ENCODE measurements around the gene GPR160. TPM values are rescaled to one million over a fixed set of nuclear protein-coding genes. Genes with fewer than 3 reads are reported as not detected.

The GPR160 gene
- total and polyA plus RNA-seq, 2 of the 13 experiments (the other 11 are each of a cell fraction or from before 2014, with no cell fraction given), result 12.1 to 23.2 TPM

GRCh38 chr3:170062068-170062467, 24.3 kb downstream of the GPR160 start:
- no peaks in the 10 kb centered on the region for H3K79me2 ChIP-seq (ENCODE audit: insufficient read depth, low read length)
- CTCF ChIA-PET (ENCODE audit: low intra/inter-chr PET ratio, low total read pairs), result interaction anchor here (0.6 kb wide), 1 partner anchor 16 kb away, joined by 3 read pairs; no protein-coding TSS in a partner anchor
- H3K27ac ChIP-seq (ENCODE audit: extremely low read length, insufficient read depth, low read length), result no peak overlapping the region
- H2AFZ ChIP-seq (ENCODE audit: low read length), result no peak overlapping the region
- no peaks in the 10 kb centered on the region for H3K4me1 ChIP-seq (ENCODE audit: insufficient read depth, low read length)
- TF ChIP-seq MEIS2 (CRISPR knock-in tag; IDR thresholded peaks at IDR 0.05) (no peak), ZUFSP (CRISPR knock-in tag; IDR thresholded peaks at IDR 0.05; ENCODE audit: borderline replicate concordance) (no peak), ZNF318 (CRISPR knock-in tag; IDR thresholded peaks at IDR 0.05) (no peak), SPEN (CRISPR knock-in tag; IDR thresholded peaks at IDR 0.05; ENCODE audit: low read depth) (no peak), TGIF2 (CRISPR knock-in tag; IDR thresholded peaks at IDR 0.05) (no peak), CTCF (CRISPR knock-in tag; IDR thresholded peaks at IDR 0.05) (no peak)
- intact Hi-C loops (cut with micrococcal nuclease; ENCODE audit: unreplicated experiment) (no loop called here), in situ Hi-C loops (cut with HindIII; ENCODE audit: extremely low pct_ligation_motif_present, low pct_unique_long_range_greater_than_20kb) (no loop called here)
- H3K9ac ChIP-seq (ENCODE audit: insufficient read depth, low read depth, low read length), result no peak overlapping the region
- H3K27me3 ChIP-seq (ENCODE audit: control insufficient read depth in 1 of 2, insufficient read depth in 2 of 2, low read length in 2 of 2), result no peaks in the 10 kb centered on the region
- BruUV-seq (replicated peaks), result no TSS peak
- no peak overlapping the region for H3K4me2 ChIP-seq (ENCODE audit: low read depth, low read length)
- DNase-seq (ENCODE audit: low spot score) (no peak), FAIRE-seq (no peak), ATAC-seq (no peak)
- H3K9me3 ChIP-seq (ENCODE audit: low read length), result no peaks in the 10 kb centered on the region
- H3K4me3 ChIP-seq (replicated peaks in 1 of 3; ENCODE audit: insufficient read depth in 1 of 3, low read depth in 2 of 3, low read length in 3 of 3), result no peak overlapping the region
- POLR2A ChIA-PET, result no interaction called here
- WGBS (ENCODE audit: low lambda C conversion rate), result 97% methylated on average over 20 of the region's 20 CpGs
- no peaks in the 10 kb centered on the region for H4K20me1 ChIP-seq (ENCODE audit: insufficient read depth, low read length)
- peaks cover 0 to 7% of the 10 kb centered on the region in 2 experiments; a peak in 3 of 5 replicates for H3K36me3 ChIP-seq (replicated peaks in 1 of 2; ENCODE audit: control insufficient read depth in 1 of 2, insufficient read depth in 2 of 2, low read length in 2 of 2)
